IMR-90 (cell line): Measurements from ENCODE around the gene EML6. TPM values are rescaled to one million over a fixed set of nuclear protein-coding genes. Genes with fewer than 3 reads are reported as not detected.

ENCODE experiments used
- ATAC-seq: fragments of 200-7000 bp; cut with Tn5 transposase; 2 replicates; pipeline ENCODE4 v1.9.1; 2020; ENCODE audit warnings: low read depth, mild to moderate bottlenecking, moderate library complexity
- BruUV-seq: library from RNA; stranded (reverse); fragments of 400-500 nt; replicated peaks from 2 replicates; lab custom pipeline; 2021; lab: Mats Ljungman, UMichigan
- CTCF ChIA-PET: fragments of 300-600 bp; formaldehyde crosslinking; extraction: SDS; loops from one replicate; lab custom pipeline; 2021; ENCODE audit warnings: antibody characterized with exemption; lab: Yijun Ruan, JAX
- POLR2A ChIA-PET: fragments of 300-600 bp; sonication (Branson Sonifier 250); formaldehyde crosslinking; loops from one replicate; lab custom pipeline; 2022; ENCODE audit warnings: antibody characterized with exemption; ENCODE audit not compliant: unreplicated experiment; lab: Charles Lee
- DNase-seq: peaks from one replicate; pipeline ENCODE4 v3.0.0; 2013
- H2AFZ ChIP-seq: replicated peaks from 2 replicates; pipeline ENCODE3; 2013; ENCODE audit warnings: low read length, mild to moderate bottlenecking; ENCODE audit not compliant: poor library complexity
- H2AK5ac ChIP-seq: 2 replicates; pipeline ENCODE4 v1.6.1; 2013; ENCODE audit warnings: low read depth, low read length, inconsistent platforms
- H2AK9ac ChIP-seq: replicated peaks from 2 replicates; pipeline ENCODE3; 2013; ENCODE audit warnings: mild to moderate bottlenecking, low read depth, low read length, moderate library complexity; ENCODE audit not compliant: poor library complexity
- H2BK120ac ChIP-seq: 2 replicates; pipeline ENCODE4 v1.6.1; 2013; ENCODE audit warnings: low read depth, low read length, inconsistent platforms
- H2BK15ac ChIP-seq: 3 replicates; pipeline ENCODE4 v1.6.1; 2013; ENCODE audit warnings: low read depth, low read length, inconsistent platforms
- H2BK20ac ChIP-seq: 2 replicates; pipeline ENCODE4 v1.6.1; 2013; ENCODE audit warnings: low read depth, mild to moderate bottlenecking, inconsistent platforms, low read length, moderate library complexity
- H2BK5ac ChIP-seq: 2 replicates; pipeline ENCODE4 v1.6.1; 2013; ENCODE audit warnings: mild to moderate bottlenecking, low read depth, low read length, inconsistent platforms; ENCODE audit not compliant: poor library complexity, severe bottlenecking
- H3K14ac ChIP-seq: replicated peaks from 2 replicates; pipeline ENCODE4 v1.6.1; 2013; ENCODE audit warnings: low read depth, low read length, inconsistent platforms
- H3K18ac ChIP-seq: 2 replicates; pipeline ENCODE4 v1.6.1; 2013; ENCODE audit warnings: low read depth, low read length, control low read depth
- H3K23ac ChIP-seq: 2 replicates; pipeline ENCODE4 v1.6.1; 2013; ENCODE audit warnings: low read depth, low read length, inconsistent platforms
- H3K27ac ChIP-seq: 2 replicates; pipeline ENCODE4 v1.5.1; 2013; ENCODE audit warnings: mild to moderate bottlenecking, control low read depth, low read length; ENCODE audit not compliant: insufficient read depth
- H3K27me3 ChIP-seq: 2 replicates; pipeline ENCODE4 v1.6.1; 2013; ENCODE audit warnings: low read length; ENCODE audit not compliant: control insufficient read depth, insufficient read depth
- H3K36me3 ChIP-seq: 2 replicates; pipeline ENCODE4 v1.6.1; 2013; ENCODE audit warnings: low read length, mixed read lengths; ENCODE audit not compliant: control insufficient read depth, insufficient read depth
- H3K4ac ChIP-seq: 2 replicates; pipeline ENCODE4 v1.6.1; 2013; ENCODE audit warnings: low read depth, low read length, inconsistent platforms
- H3K4me1 ChIP-seq: 2 replicates; pipeline ENCODE4 v1.6.1; 2013; ENCODE audit warnings: low read length, mixed read lengths; ENCODE audit not compliant: control insufficient read depth, insufficient read depth
- H3K4me2 ChIP-seq: 2 replicates; pipeline ENCODE4 v1.6.1; 2013; ENCODE audit warnings: low read depth, mild to moderate bottlenecking, control low read depth, low read length, moderate library complexity
- H3K4me3 ChIP-seq: 2 replicates; pipeline ENCODE4 v1.5.1; 2013; ENCODE audit warnings: low read depth, mild to moderate bottlenecking, control low read depth, low read length, moderate library complexity; ENCODE audit not compliant: insufficient read depth
- H3K56ac ChIP-seq: 2 replicates; pipeline ENCODE4 v1.6.1; 2013; ENCODE audit warnings: low read length, inconsistent platforms; ENCODE audit not compliant: insufficient read depth; ENCODE audit errors: extremely low read depth
- H3K79me1 ChIP-seq, 2 experiments: 2 replicates each; pipeline ENCODE4 v1.6.1; 2013; ENCODE audit warnings: low read length in 2 of 2, inconsistent platforms in 1 of 2, low read depth in 1 of 2
- H3K9ac ChIP-seq: 2 replicates; pipeline ENCODE4 v1.6.1; 2013; ENCODE audit warnings: low read depth, low read length, control low read depth
- H3K9me1 ChIP-seq: 2 replicates; pipeline ENCODE4 v1.6.1; 2013; ENCODE audit warnings: low read length, inconsistent platforms; ENCODE audit not compliant: insufficient read depth
- H3K9me3 ChIP-seq: 2 replicates; pipeline ENCODE4 v1.6.1; 2013; ENCODE audit warnings: low read length; ENCODE audit not compliant: control insufficient read depth, insufficient read depth
- H4K20me1 ChIP-seq: 2 replicates; pipeline ENCODE4 v1.6.1; 2013; ENCODE audit warnings: low read length, inconsistent platforms; ENCODE audit not compliant: insufficient read depth
- H4K5ac ChIP-seq: 2 replicates; pipeline ENCODE4 v1.6.1; 2013; ENCODE audit warnings: mild to moderate bottlenecking, low read depth, low read length, control low read depth
- H4K8ac ChIP-seq, 2 experiments: 2 replicates each; pipeline ENCODE4 v1.6.1; 2013; ENCODE audit warnings: low read depth in 2 of 2, low read length in 2 of 2, control low read depth in 1 of 2, inconsistent platforms in 1 of 2
- H4K91ac ChIP-seq: 2 replicates; pipeline ENCODE4 v1.6.1; 2013; ENCODE audit warnings: low read depth, low read length, inconsistent platforms; ENCODE audit not compliant: insufficient read depth
- BHLHE40 ChIP-seq: fragments of 150-350 bp; IDR thresholded peaks from 2 replicates; pipeline ENCODE4 v1.6.1; 2016; ENCODE audit warnings: mild to moderate bottlenecking, low read depth, low read length
- CEBPB ChIP-seq: IDR thresholded peaks from 2 replicates; pipeline ENCODE4 v1.6.1; 2012; ENCODE audit warnings: low read depth, low read length, improper control_type of control experiment
- CHD1 ChIP-seq: IDR thresholded peaks from 2 replicates; pipeline ENCODE4 v1.6.1; 2012; ENCODE audit warnings: low read depth, low read length, improper control_type of control experiment
- CTCF ChIP-seq: conservative IDR thresholded peaks from 2 replicates; pipeline ENCODE4 v1.5.1; 2012; ENCODE audit warnings: mild to moderate bottlenecking, low read depth, low read length, improper control_type of control experiment
- FOS ChIP-seq: fragments of 150-350 bp; IDR thresholded peaks from 2 replicates; pipeline ENCODE4 v1.6.1; 2016; ENCODE audit warnings: low read depth, low read length
- MAZ ChIP-seq: IDR thresholded peaks from 2 replicates; pipeline ENCODE4 v1.6.1; 2012; ENCODE audit warnings: low read depth, mild to moderate bottlenecking, low read length, improper control_type of control experiment, moderate library complexity, borderline replicate concordance
- MXI1 ChIP-seq: IDR thresholded peaks from 2 replicates; pipeline ENCODE4 v1.6.1; 2012; ENCODE audit warnings: low read depth, mild to moderate bottlenecking, low read length, moderate library complexity, borderline replicate concordance
- NFE2L2 ChIP-seq: fragments of 150-350 bp; IDR thresholded peaks from 2 replicates; pipeline ENCODE4 v1.6.1; 2016; ENCODE audit warnings: low read depth, mild to moderate bottlenecking, low read length
- POLR2A ChIP-seq: IDR thresholded peaks from 2 replicates; pipeline ENCODE4 v1.6.1; 2012; ENCODE audit warnings: mild to moderate bottlenecking, low read depth, low read length
- RAD21 ChIP-seq: IDR thresholded peaks from 2 replicates; pipeline ENCODE4 v1.6.1; 2012; ENCODE audit warnings: low read length, improper control_type of control experiment
- RCOR1 ChIP-seq: IDR thresholded peaks from 2 replicates; pipeline ENCODE4 v1.6.1; 2012; ENCODE audit warnings: mild to moderate bottlenecking, low read length, improper control_type of control experiment; ENCODE audit not compliant: insufficient replicate concordance
- RFX5 ChIP-seq: IDR thresholded peaks from 2 replicates; pipeline ENCODE4 v1.8.0; 2012; ENCODE audit warnings: low read depth, mild to moderate bottlenecking, low read length, moderate library complexity
- SMC3 ChIP-seq: fragments of 150-350 bp; IDR thresholded peaks from 2 replicates; pipeline ENCODE4 v1.6.1; 2016; ENCODE audit warnings: low read depth, mild to moderate bottlenecking, antibody characterized with exemption, low read length, moderate library complexity
- USF2 ChIP-seq: fragments of 150-350 bp; IDR thresholded peaks from 2 replicates; pipeline ENCODE4 v1.6.1; 2017; ENCODE audit warnings: mild to moderate bottlenecking, antibody characterized with exemption, low read length, low read depth
- WGBS, 2 experiments: methylation state at CpG; one replicate each; pipeline versions ENCODE4 v1.1.5 to v1.1.7; 2013; ENCODE audit warnings: missing lambda C conversion rate in 2 of 2; ENCODE audit not compliant: insufficient read length in 1 of 2; ENCODE audit errors: extremely low coverage in 2 of 2; 5-methylcytosine and 5-hydroxymethylcytosine counted together
- dilution Hi-C: fragments of 300-500 bp; cut with HindIII; formaldehyde crosslinking; loops from one replicate; pipeline ENCODE4 v1.14.3; 2018; ENCODE audit warnings: low sequenced_read_pairs; ENCODE audit not compliant: unreplicated experiment
- in situ Hi-C: fragments of 300-500 bp; cut with MboI; formaldehyde crosslinking; loops from 3 replicates; pipeline ENCODE4 v1.14.3; 2019; ENCODE audit warnings: low sequenced_read_pairs, inconsistent platforms, mixed read lengths
- intact Hi-C: fragments of 100-400 bp; cut with micrococcal nuclease; formaldehyde crosslinking; loops from 2 replicates; pipeline ENCODE4 v1.10.0; 2022
- polyA plus RNA-seq, 3 experiments: library from polyadenylated mRNA; depleted of rRNA; stranded (reverse); fragments of >200 nt; gene quantifications; 2 replicates each; pipeline ENCODE4 v1.2.3, GENCODE V29; 2012; ENCODE audit warnings: low replicate concordance in 1 of 3
- total RNA-seq: library from RNA; depleted of rRNA; stranded (reverse); fragments of >200 nt; gene quantifications from 2 replicates; pipeline ENCODE4 v1.2.3, GENCODE V29; 2012

EML6 gene
- total and polyA plus RNA-seq, 2 of the 4 experiments (the other 2 are of a cell fraction): 0.18 to 0.19 TPM

GRCh38 chr2:54741250-54741649 is 17.8 kb downstream of the EML6 start:
- H3K18ac ChIP-seq: no peak overlapping the region
- in situ Hi-C loops (loop anchor here (10.0 kb wide), 1 partner anchor 444 kb away; no protein-coding TSS in a partner anchor), dilution Hi-C loops (no loop called here), intact Hi-C loops (no loop called here)
- no peaks in the 10 kb centered on the region for H3K4me1 ChIP-seq
- H3K4me3 ChIP-seq: no peak overlapping the region
- H3K9me3 ChIP-seq: no peaks in the 10 kb centered on the region
- H3K36me3 ChIP-seq: no peaks in the 10 kb centered on the region
- no peak overlapping the region for H3K14ac ChIP-seq
- no peak overlapping the region for H2AFZ ChIP-seq
- H3K9me1 ChIP-seq: no peaks in the 10 kb centered on the region
- H2AK5ac ChIP-seq: no peak overlapping the region
- H4K91ac ChIP-seq: no peak overlapping the region
- H2BK20ac ChIP-seq: no peak overlapping the region
- H3K9ac ChIP-seq: no peak overlapping the region
- POLR2A ChIA-PET: no interaction called here
- no peaks in the 10 kb centered on the region for H3K79me1 ChIP-seq
- peaks cover 53% of the 10 kb centered on the region for H3K27me3 ChIP-seq
- no peak overlapping the region for H3K56ac ChIP-seq
- WGBS, 2 experiments: no CpG with 5 or more reads among the region's 1 CpG
- H2BK5ac ChIP-seq: no peak overlapping the region
- H2BK120ac ChIP-seq: no peak overlapping the region
- H4K8ac ChIP-seq: no peak overlapping the region
- no peak overlapping the region for H2AK9ac ChIP-seq
- H3K27ac ChIP-seq: no peak overlapping the region
- H3K4me2 ChIP-seq: no peak overlapping the region
- no peak overlapping the region for H2BK15ac ChIP-seq
- no peaks in the 10 kb centered on the region for H4K20me1 ChIP-seq
- TF ChIP-seq MAZ: no peak
- no peak for TF ChIP-seq CTCF
- TF ChIP-seq CEBPB: no peak
- TF ChIP-seq USF2: no peak
- no peak for TF ChIP-seq CHD1
- no peak for TF ChIP-seq SMC3
- no peak for TF ChIP-seq MXI1
- no peak for TF ChIP-seq RAD21
- TF ChIP-seq FOS: no peak
- no peak for TF ChIP-seq NFE2L2
- TF ChIP-seq POLR2A: no peak
- TF ChIP-seq BHLHE40: no peak
- no peak for TF ChIP-seq RCOR1
- TF ChIP-seq RFX5: no peak
- no peak for ATAC-seq
- BruUV-seq: no TSS peak
- H3K23ac ChIP-seq: no peak overlapping the region
- peak; percentile 30 for DNase-seq
- CTCF ChIA-PET: interaction anchor here (1.4 kb wide), 1 partner anchor 12 kb away, joined by 4 read pairs; no protein-coding TSS in a partner anchor
- no peak overlapping the region for H3K4ac ChIP-seq
- no peak overlapping the region for H4K5ac ChIP-seq
